Fibroblast of skin of right biceps (primary cell): ENCODE measurements around the gene ADAMTS14.
"Not testable (repeated sequence)": the region's sequence is repeated elsewhere in the genome, so short reads cannot be mapped to it uniquely, and the experiment has no call there.

Experiments
- DNase-seq: peaks from one replicate; pipeline ENCODE4 v3.0.0-alpha.2; 2013

The ADAMTS14 gene

DNA sequence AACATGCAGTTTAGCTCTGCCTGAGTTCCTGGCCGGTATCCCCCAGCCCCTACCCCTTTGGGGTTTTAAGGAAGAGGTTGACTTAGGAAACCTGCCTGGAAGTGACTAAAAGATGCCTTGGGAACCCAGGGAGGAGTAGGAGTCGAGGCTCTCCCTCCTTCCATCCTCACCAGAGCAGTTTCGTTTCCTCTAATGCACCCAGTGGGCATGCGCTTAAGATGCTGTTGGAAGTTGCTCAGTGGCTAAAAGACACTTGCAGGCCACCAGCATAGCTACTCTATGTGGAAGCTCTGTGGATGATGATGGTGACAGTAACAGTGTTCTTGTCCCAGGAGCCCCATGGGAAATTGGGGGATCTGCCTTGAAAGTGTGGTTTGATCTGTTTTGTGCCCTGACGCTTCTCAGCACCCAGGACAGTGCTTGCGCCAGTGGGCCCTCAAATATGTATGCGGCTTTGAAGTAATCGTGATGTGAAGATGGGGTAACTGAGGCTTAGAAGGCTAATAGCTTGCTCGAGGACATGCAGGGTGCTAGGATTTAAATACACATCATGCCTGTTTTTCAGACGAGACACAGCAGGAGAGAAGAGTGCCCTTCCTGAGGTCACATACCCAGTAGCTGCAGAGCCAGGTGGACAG, 80.8 kb downstream of the ADAMTS14 start:
- DNase-seq: no peak

DNA sequence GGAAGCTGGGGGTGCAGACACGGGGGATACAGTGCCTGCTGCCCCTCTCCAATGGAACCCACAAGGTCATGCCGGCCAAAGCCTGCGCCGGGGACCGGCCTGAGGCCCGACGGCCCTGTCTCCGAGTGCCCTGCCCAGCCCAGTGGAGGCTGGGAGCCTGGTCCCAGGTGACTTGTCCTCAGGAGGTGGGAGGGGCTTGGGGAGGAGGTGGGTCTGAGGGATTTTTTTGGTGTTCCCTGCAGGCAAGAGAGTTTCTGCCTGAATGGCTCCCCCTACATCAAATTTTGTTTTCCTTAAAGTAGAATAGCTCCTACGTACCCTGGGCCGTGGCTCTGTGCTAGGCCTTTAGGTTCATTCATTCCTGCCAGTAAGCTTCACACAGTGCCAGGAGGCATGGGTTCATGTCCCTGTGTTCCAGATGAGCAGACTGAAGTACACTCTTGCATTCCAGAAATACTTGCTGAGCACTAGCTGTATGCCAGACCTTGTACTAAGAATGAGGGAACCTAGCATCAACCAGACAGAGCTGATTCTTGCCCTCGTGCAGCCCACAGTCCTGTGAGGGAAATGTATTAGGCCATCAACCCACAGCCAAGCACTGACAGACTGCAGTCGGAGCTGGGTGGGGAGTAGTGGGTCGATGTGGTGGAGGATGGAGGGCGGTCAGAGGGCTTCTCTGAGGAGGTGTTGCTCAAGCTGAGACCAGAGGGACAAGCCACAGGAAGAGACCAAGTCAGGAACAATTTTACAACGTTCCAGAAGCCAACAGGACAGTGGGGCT, 81.7 kb downstream of the ADAMTS14 start:
- DNase-seq: peak; percentile 8

DNA sequence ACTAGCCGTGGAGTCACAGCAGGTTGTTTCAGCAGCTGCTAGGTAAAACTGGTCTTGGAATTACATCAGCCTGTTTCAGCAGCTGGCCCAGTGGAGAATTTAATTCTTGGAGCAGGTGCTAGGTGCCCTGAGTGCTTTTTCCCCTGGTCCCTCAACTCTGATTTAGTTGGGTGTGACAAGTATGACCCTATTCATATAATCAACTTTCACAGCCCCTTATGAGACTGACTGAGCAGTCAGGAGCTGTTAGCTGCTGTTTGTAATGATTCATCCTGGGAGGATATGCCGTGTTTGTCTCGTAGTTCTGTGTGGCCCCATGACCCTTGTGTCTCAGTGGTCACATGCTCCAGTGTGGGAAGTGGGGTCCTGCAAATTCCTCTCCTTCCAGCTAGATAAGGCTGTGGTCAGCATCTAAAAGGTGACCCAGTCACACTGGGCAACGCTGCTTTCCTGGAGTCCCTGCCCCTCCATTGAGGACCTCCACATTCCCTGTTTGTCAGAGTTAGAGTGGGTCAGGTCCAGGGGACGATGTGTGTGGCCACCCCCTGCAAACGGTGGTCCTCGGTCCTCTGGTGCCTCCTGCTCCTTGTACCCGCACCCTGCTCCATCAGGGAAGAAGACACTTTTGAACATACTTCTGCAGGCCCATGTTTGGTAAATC, 84.5 kb downstream of the ADAMTS14 start:
- DNase-seq: peak; percentile 6

DNA sequence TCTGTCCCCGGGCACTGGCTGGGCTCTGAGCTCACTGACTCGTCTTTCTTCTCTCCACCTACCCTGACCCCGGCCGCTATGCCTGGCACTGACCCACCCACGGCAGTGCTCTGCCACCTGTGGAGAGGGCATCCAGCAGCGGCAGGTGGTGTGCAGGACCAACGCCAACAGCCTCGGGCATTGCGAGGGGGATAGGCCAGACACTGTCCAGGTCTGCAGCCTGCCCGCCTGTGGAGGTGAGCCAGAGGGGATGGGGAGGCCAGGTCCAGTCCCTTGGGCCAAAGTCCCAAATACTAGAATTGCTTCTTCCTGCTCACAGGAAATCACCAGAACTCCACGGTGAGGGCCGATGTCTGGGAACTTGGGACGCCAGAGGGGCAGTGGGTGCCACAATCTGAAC, 85.5 kb downstream of the ADAMTS14 start:
- no peak for DNase-seq

DNA sequence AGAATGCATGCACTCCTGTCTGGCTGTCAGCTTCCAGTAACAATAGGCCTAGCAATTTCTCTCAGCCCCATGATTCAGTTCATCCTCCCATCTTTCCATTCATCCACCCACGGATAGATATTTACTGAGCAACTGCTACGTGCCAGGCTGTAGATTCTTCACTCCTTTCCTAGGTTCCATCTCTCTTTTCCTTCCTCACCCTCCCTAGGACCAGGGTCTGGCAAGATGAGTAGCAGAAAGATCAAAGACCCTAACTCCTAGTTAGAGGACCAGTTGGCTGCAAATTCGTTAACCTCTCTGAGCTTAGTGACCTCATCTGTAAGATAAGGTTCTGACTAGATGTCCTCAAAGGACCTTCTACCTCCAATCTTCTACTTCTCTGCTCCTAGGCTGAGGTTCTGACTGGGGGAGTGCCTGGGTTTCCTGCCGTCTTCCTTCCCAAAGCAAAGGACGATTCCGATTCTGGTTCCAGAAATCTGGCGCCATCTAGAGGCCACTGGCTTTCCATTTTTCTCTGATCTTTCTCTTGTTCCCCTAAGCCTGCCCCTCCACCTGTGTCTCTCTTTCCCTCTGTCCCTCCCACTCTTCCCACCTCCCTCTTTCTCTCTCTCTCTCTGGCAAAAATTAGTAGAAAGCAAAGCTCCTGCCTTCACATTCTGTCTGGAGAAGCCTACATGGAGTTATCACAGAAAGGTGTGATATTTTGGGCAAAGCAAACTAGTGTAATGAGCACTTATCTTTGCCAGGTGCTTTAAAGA, 86.6 kb downstream of the ADAMTS14 start:
- peak; percentile 71 for DNase-seq

DNA sequence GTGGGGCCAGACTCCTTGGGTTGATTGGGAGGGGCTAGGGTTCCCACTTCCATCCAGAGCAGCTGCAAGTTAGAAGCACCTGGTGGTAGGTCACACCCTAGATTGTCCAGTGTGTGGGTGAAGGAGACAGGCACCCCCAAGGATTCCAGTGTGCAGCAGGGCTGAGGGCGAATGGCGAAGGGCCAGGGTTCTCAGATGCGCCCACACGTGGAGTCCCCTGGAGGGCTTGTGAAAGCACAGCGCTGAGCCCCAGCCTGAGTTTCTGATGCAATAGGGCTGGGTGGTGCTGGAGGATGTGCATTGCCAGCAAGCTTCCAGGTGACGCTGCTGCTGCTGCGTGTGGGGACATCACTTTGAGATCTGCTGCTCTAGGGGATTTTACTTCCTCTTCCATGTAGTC, 87.5 kb downstream of the ADAMTS14 start:
- DNase-seq: no peak

DNA sequence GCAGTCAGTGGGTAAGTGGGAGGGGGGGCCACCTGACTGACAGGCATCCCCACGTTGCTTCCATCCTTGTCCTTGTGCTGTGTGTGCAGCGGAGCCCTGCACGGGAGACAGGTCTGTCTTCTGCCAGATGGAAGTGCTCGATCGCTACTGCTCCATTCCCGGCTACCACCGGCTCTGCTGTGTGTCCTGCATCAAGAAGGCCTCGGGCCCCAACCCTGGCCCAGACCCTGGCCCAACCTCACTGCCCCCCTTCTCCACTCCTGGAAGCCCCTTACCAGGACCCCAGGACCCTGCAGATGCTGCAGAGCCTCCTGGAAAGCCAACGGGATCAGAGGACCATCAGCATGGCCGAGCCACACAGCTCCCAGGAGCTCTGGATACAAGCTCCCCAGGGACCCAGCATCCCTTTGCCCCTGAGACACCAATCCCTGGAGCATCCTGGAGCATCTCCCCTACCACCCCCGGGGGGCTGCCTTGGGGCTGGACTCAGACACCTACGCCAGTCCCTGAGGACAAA, 88.0 kb downstream of the ADAMTS14 start:
- no peak for DNase-seq

DNA sequence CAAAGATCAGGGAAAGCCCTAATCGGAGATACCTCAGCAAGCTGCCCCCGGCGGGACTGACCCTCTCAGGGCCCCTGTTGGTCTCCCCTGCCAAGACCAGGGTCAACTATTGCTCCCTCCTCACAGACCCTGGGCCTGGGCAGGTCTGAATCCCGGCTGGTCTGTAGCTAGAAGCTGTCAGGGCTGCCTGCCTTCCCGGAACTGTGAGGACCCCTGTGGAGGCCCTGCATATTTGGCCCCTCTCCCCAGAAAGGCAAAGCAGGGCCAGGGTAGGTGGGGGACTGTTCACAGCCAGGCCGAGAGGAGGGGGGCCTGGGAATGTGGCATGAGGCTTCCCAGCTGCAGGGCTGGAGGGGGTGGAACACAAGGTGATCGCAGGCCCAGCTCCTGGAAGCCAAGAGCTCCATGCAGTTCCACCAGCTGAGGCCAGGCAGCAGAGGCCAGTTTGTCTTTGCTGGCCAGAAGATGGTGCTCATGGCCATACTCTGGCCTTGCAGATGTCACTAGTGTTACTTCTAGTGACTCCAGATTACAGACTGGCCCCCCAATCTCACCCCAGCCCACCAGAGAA, 88.8 kb downstream of the ADAMTS14 start:
- DNase-seq: peak; percentile 26

DNA sequence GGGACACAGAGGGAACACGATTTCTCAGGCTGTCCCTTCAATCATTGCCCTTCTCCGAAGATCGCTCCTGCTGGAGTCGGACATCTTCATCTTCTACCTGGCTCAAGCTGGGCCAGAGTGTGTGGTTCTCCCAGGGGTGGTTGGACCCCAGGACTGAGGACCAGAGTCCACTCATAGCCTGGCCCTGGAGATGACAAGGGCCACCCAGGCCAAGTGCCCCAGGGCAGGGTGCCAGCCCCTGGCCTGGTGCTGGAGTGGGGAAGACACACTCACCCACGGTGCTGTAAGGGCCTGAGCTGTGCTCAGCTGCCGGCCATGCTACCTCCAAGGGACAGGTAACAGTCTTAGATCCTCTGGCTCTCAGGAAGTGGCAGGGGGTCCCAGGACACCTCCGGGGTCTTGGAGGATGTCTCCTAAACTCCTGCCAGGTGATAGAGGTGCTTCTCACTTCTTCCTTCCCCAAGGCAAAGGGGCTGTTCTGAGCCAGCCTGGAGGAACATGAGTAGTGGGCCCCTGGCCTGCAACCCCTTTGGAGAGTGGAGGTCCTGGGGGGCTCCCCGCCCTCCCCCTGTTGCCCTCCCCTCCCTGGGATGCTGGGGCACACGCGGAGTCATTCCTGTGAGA, 89.5 kb downstream of the ADAMTS14 start:
- DNase-seq: no peak

DNA sequence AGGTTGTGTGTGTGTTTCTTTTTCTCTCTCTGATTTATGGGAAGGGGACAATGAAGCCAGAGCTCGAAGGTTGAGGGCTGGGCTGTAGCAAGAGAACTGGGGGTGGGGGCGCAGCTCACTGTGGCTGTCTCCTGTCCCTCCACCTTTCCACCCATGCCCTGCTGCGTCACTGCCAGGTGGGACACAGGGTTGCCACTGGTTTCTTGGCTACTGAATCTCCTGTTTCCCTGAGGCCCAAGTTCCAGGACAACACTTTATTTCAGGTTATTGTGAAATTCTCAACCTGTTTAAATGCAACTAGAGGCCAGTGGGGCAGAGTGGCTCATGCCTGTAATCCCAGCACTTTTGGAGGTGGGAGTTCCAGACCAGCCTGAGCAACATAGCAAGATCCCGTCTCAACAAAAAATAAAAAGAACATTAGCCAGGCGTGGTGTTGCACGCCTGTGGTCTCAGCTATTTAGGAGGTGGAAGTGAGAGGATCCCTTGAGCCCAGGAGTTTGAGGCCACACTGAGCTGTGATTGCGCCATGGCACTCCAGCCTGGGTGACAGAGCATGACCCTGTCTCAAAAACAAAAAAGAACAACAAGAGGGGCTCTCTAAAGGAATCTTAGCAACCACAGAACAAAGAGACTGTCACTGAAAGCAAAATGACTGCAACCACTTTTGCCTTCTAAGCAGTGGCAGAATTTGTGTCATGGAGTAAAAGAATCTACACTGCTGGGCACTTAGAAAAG, 90.3 kb downstream of the ADAMTS14 start:
- no peak for DNase-seq

DNA sequence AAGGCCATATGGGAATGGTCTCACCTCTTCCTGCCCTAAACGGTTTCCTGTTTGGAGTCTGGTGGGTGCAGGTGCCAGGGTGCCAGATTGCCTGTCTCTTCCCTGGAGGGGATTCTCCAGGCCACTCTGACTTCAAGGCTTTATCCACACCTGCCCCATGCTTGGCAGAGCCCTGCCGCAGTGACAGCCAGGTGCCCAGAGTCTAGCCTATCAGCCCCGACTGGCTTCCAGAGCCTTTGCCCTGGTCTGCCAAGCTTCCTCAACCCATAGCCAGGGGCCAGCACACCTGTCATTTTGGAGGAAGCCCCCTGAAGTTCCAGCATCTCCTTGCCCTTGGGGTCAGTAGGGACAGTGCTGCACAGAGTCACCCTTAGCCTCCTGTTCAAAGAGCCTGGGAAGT, 91.3 kb downstream of the ADAMTS14 start:
- no peak for DNase-seq

DNA sequence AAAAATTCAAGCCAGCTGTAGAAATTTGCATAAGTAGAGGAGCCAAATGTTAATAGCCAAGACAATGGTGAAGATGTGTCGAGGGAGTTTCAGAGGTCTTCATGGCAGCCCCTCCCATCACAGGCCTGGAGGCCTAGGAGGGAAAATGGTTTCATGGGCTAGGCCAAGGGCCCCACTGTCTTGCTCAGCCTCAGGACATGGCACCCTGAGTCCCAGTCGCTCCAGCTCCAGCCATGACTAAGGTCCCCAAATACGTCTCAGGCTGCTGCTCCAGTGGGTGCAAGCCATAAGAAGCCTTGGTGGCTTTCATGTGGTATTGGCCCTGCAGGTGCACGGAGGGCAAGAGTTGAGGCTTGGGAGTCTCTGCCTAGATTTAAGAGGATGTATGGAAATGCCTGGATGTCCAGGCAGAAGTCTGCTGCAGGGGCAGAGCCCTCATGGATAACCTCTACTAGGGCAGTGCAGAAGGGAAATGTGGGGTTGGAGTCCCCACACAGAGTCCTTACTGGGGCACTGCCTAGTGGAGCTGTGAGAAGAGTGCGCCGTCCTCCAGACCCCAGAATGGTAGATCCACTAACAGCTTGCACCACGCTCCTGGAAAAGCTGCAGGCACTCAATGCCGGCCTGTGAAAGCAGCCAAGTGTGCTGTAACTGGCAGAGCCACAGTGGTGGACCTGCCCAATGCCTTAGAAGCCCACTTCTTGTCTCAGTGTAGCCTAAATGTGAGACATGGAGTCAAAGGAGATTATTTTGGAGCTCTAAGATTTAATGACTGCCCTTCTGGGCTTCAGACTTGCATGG, 93.7 kb downstream of the ADAMTS14 start:
- no peak for DNase-seq

DNA sequence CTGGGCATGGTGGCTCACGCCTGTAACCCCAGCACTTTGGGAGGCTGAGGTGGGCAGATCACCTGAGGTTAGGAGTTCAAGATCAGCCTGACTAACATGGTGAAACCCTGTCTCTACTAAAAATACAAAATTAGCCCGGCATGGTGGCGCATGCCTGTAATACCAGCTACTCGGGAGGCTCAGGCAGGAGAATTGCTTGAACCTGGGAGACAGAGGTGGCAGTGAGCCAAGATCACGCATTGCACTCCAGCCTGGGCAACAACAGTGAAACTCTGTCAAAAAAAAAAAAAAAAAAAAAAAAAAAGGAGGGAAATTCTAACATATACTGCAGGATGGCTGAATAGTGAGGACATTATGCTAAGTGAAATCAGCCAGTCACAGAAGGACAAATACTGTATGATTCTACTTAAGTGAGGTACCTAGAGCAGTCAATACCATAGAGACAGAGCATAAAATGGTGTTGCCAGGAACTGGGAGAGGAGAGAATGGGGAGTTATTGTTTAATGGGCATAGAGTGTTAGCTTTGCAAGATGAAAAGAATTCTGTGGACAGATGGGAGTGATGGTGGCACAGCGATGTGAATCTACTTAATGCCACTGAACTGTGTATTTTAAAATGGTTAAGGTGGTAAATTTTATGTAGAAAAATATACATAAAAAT, 95.8 kb downstream of the ADAMTS14 start:
- not testable (repeated sequence) for DNase-seq

DNA sequence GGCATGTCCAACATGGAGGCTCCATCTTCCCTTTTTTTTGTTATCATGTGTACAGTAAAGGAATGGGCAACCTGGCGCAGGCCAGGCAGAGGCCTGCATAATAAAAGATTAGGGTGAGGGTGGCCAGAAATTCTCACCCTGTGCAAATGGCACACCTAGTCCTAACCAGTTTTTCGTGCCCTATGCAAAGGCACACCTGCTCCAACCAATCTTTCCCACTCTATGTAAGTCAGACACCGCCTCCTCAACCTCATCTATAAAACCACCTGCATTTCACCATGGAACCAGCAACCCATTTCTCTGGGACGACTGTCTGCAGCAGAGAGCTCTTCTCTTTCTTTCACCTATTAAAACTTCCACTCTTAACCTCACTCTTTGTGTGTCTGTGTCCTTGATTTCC, 96.8 kb downstream of the ADAMTS14 start:
- DNase-seq: no peak

DNA sequence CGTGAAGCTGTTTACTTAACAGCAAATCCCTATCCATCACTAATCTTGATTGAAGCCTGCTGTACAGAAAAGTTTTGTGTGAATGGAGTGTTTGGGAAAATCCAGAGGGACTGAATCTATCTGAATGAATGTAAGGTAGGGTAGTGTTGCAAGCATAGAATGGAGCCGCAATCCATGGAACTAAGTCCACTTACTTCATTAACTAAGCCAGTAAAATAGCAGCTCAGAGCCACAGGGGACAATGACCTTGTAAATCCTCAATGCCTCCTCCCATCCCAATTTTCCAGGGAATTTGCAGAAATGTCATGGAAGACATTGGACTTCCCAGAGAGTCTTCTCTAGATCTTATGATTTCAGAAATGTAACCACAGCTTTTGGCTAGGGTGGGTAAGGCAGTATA, 97.7 kb downstream of the ADAMTS14 start:
- no peak for DNase-seq

DNA sequence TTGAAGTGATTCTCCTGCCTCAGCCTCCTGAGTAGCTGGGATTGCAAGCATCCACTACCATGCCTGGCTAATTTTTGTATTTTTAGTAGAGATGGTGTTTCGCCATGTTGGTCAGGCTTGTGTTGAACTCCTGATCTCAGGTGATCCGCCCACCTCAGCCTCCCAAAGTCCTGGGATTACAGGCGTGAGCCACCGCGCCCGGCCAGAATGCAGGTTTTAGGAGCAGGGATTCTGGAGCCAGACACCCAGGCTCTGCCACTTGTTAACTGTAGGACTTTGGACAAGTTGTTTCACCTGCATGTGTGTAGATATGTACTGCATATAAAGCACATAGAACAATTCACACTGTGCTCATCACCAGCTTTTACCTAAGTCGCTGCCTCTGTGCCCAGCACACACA, 98.2 kb downstream of the ADAMTS14 start:
- DNase-seq: not testable (repeated sequence)

DNA sequence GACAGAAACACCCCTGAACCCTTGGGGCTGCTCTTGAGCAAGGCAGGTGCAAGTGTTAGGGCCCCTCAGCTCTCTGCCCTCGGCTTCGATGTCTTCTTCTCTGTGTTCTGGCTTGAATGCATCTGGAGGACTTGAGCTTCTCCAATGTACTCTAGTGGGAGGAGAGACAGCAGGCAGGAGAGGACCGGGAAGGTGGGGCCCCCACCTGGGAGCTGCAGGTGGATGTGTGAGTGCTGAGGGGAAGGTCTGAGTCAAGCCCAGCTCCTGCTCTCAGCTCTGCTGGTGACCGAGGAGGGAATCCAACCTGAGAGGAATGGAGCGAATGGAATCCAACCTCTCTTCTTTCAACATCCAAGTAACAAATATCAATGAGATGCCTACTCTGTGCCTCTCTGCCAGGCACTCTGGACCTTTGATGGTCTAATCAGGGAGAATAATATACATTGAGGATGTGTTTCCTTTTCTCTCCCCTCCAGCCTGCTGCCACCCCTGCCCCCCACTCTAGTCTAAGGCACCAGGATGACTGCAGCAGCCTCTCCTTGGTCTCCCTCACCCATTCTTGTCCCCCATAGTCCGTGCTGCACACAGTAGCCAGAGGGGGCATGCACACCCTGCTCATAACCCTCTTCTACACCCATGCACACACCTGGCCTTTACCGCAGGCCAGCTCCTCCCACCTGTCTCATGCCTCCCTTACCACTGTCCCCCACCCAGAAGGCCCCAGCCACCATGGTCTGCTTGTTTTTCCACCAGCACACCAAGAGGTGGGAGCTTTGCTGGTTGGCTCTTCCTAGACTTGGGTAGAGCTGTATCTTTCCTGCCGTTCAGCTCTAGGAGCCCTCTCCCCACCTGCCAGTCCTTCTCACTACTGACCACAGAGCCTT, 99.2 kb downstream of the ADAMTS14 start:
- no peak for DNase-seq

DNA sequence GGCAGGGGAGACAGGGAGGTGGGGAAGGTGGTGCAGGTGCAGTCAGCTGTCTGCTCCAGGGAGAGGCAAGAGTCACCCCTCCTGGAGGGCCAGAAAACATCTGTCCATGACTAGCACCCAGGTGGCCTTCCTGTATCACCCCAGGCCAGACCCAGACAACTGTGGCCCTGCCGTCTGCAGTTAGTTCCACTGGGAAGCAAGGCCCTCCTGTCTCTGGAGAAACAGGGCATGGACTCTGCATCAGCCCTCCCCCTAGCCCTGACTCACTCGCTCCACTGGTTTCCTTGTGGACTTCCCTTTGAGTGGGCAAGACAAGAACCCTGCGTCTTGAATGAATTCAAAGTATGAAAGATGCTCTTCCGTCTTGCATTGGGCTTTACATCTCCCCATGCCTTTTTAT, 100.3 kb downstream of the ADAMTS14 start:
- no peak for DNase-seq

DNA sequence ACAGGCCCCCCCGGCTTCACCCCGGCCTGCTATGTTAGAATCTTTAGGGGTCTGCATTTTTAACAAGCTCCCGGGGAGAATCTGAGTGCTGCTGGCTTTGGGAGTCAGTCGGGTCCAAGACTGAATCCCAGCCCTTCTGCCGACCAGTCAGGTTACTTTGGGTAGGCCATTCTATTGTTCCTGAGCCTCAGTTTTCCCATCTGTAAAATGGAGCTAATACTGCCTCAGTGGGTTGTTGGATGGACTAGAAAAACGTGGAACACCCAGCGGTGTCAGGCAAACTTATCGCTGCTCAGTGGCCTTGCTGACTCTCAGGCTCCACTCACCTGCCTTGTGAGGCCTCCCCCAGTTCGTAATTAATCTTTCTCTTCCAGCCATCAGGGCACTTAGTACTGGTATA, 101.2 kb downstream of the ADAMTS14 start:
- no peak for DNase-seq
